DOHH2 (cell line): ENCODE results near the gene DCAF4.
"Not testable (repeated sequence)": the region's sequence is repeated elsewhere in the genome, so short reads cannot be mapped to it uniquely, and the experiment has no call there.

ENCODE experiments used
- H3F3A ChIP-seq: fragments of 200-600 bp; sonication (generic), shearing (Covaris generic); 2 replicates; pipeline ENCODE4 v1.6.0; 2016; ENCODE audit warnings: antibody characterized with exemption, mild to moderate bottlenecking; ENCODE audit not compliant: control insufficient read depth, insufficient read depth
- H3K27ac ChIP-seq: fragments of 200-600 bp; sonication (generic); 2 replicates; pipeline ENCODE4 v1.5.1; 2014; ENCODE audit warnings: low read depth, mild to moderate bottlenecking, low read length, moderate library complexity
- H3K27me3 ChIP-seq: fragments of 200-600 bp; sonication (generic); 2 replicates; pipeline ENCODE4 v1.6.1; 2014; ENCODE audit warnings: mild to moderate bottlenecking, low read length, mixed read lengths; ENCODE audit not compliant: control insufficient read depth
- H3K36me3 ChIP-seq: fragments of 200-600 bp; sonication (generic); 2 replicates; pipeline ENCODE4 v1.6.1; 2014; ENCODE audit warnings: mild to moderate bottlenecking, low read length, moderate library complexity, mixed read lengths; ENCODE audit not compliant: control insufficient read depth
- H3K4me1 ChIP-seq: fragments of 200-600 bp; sonication (generic); 2 replicates; pipeline ENCODE4 v1.6.1; 2014; ENCODE audit warnings: mild to moderate bottlenecking, low read length, mixed read lengths; ENCODE audit not compliant: control insufficient read depth
- H3K4me2 ChIP-seq: fragments of 200-600 bp; sonication (generic); 2 replicates; pipeline ENCODE4 v1.6.0; 2014; ENCODE audit warnings: mild to moderate bottlenecking, low read length, moderate library complexity
- H3K4me3 ChIP-seq: fragments of 200-600 bp; sonication (generic); 2 replicates; pipeline ENCODE4 v1.5.1; 2014; ENCODE audit warnings: mild to moderate bottlenecking, low read length, mixed read lengths
- H3K79me2 ChIP-seq: fragments of 200-600 bp; sonication (generic); 2 replicates; pipeline ENCODE4 v1.6.1; 2014; ENCODE audit warnings: mild to moderate bottlenecking, low read length, mixed read lengths; ENCODE audit not compliant: control insufficient read depth
- H3K9me2 ChIP-seq: fragments of 200-600 bp; sonication (generic); replicated peaks from 2 replicates; pipeline ENCODE4 v1.6.1; 2014; ENCODE audit warnings: mild to moderate bottlenecking, low read length, mixed read lengths; ENCODE audit not compliant: control insufficient read depth
- H3K9me3 ChIP-seq: fragments of 200-600 bp; sonication (generic); 2 replicates; pipeline ENCODE4 v1.6.1; 2014; ENCODE audit warnings: antibody characterized with exemption, low read length, mixed read lengths; ENCODE audit not compliant: control insufficient read depth, insufficient read depth
- H4K20me1 ChIP-seq: fragments of 200-600 bp; sonication (generic); 2 replicates; pipeline ENCODE4 v1.6.0; 2014; ENCODE audit warnings: low read depth, mild to moderate bottlenecking, antibody characterized with exemption, low read length, moderate library complexity; ENCODE audit not compliant: control insufficient read depth, insufficient read depth
- EZH2phosphoT487 ChIP-seq: fragments of 200-600 bp; sonication (generic); IDR thresholded peaks from 2 replicates; pipeline ENCODE4 v1.6.1; 2017; ENCODE audit warnings: borderline replicate concordance, mild to moderate bottlenecking, antibody characterized with exemption, low read length, moderate library complexity, mixed read lengths
- TF ChIP-seq, protein P1 (sequence below): fragments of 200-600 bp; sonication (generic); IDR thresholded peaks from one replicate; pipeline ENCODE4 v1.5.1; 2014; ENCODE audit warnings: antibody characterized with exemption, mild to moderate bottlenecking, low read depth, low read length; ENCODE audit not compliant: poor library complexity, severe bottlenecking

The DCAF4 gene

DNA sequence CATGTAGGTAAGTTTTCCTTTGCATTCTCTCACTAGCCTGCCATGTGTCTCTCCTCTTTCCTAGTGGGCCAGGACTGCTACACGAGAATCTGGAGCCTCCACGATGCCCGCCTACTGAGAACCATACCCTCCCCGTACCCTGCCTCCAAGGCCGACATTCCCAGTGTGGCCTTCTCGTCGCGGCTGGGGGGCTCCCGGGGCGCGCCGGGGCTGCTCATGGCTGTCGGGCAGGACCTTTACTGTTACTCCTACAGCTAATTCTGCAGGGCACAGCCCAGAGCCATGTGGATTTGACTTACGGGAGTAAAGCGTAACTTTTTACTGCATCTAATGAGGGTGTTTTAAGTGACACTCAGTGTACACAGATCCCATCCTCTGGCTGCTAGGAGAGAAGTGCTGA, 32.3 kb downstream of the DCAF4 start:
- Histone ChIP-seq H3K27ac (no peak overlapping the region), H3K27me3 (no peaks in the 10 kb centered on the region), H3F3A (no peaks in the 10 kb centered on the region), H3K4me2 (no peak overlapping the region), H3K4me3 (no peak overlapping the region), H3K79me2 (no peaks in the 10 kb centered on the region), H3K36me3 (peaks cover 37% of the 10 kb centered on the region), H3K9me3 (no peaks in the 10 kb centered on the region), H4K20me1 (no peaks in the 10 kb centered on the region), H3K9me2 (no peaks in the 10 kb centered on the region), H3K4me1 (no peaks in the 10 kb centered on the region)
- TF ChIP-seq, protein P1, sequence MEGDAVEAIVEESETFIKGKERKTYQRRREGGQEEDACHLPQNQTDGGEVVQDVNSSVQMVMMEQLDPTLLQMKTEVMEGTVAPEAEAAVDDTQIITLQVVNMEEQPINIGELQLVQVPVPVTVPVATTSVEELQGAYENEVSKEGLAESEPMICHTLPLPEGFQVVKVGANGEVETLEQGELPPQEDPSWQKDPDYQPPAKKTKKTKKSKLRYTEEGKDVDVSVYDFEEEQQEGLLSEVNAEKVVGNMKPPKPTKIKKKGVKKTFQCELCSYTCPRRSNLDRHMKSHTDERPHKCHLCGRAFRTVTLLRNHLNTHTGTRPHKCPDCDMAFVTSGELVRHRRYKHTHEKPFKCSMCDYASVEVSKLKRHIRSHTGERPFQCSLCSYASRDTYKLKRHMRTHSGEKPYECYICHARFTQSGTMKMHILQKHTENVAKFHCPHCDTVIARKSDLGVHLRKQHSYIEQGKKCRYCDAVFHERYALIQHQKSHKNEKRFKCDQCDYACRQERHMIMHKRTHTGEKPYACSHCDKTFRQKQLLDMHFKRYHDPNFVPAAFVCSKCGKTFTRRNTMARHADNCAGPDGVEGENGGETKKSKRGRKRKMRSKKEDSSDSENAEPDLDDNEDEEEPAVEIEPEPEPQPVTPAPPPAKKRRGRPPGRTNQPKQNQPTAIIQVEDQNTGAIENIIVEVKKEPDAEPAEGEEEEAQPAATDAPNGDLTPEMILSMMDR: no peak

DNA sequence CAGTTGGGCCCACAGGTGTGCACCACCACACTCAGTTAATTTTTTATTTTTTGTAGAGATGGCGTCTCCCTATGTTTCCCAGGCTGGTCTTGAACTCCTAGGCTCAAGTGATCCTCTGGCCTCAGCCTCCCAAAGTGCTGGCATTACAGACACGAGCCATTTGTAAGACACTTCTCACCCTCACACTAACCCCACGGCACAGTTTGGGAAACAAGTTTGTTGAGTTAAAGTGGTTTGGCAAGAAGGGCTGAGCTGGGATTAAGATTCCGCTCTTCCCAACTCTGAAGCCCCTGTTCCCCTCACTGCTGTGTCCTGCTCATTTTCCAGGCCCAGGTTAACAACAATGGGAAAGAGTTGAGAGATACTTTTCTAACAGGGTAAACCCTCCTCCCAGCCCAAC, 34.8 kb downstream of the DCAF4 start:
- not testable (repeated sequence) for H4K20me1 ChIP-seq, H3K27me3 ChIP-seq, H3K4me3 ChIP-seq, H3K9me2 ChIP-seq, H3K79me2 ChIP-seq, H3K9me3 ChIP-seq, H3F3A ChIP-seq, H3K4me2 ChIP-seq, H3K27ac ChIP-seq, H3K4me1 ChIP-seq
- H3K36me3 ChIP-seq: peaks cover 31% of the 10 kb centered on the region

DNA sequence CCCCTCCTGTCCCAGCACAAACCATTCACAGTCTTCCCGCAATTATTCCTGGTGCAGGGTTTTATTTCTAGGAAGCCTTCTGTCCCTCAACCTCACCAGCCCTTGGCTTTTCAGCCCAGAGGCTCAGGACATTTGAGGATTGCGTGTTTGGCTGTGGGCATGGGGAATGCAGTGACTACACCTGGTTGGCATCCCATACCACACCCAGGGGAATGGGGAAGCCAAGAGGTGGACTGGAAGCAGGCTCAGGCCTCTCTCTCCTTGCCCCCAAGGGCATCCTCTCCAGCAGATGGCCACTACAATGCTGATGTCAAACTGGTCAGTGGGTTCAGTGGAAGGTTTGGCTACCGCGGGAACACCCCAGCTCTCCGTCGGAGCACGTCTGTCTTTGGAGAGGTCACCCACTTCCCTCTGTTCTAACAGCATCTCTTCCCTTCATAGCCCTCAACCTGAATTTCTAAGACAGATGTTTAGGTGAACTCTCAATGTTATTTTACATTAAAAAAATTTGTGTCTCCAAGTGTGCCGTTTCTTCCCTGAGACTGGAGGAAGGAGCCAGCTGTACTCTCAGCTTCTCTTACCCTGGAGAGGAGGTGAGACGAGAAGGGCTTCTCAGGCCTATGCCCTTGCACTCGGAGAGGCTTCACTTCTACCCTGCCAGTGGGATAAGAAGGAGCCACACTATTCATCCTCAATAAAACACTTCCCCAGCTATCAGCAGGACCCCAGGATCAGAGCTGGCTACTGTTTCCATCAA, 35.5 kb downstream of the DCAF4 start:
- Histone ChIP-seq H3K27ac (no peak overlapping the region), H3K4me1 (no peaks in the 10 kb centered on the region), H4K20me1 (no peaks in the 10 kb centered on the region), H3K9me3 (no peaks in the 10 kb centered on the region), H3F3A (no peaks in the 10 kb centered on the region), H3K79me2 (no peaks in the 10 kb centered on the region), H3K36me3 (peaks cover 27% of the 10 kb centered on the region), H3K4me2 (no peak overlapping the region), H3K9me2 (no peaks in the 10 kb centered on the region), H3K27me3 (no peaks in the 10 kb centered on the region), H3K4me3 (no peak overlapping the region)
- TF ChIP-seq, protein P1: no peak
- no peak for TF ChIP-seq EZH2phosphoT487

DNA sequence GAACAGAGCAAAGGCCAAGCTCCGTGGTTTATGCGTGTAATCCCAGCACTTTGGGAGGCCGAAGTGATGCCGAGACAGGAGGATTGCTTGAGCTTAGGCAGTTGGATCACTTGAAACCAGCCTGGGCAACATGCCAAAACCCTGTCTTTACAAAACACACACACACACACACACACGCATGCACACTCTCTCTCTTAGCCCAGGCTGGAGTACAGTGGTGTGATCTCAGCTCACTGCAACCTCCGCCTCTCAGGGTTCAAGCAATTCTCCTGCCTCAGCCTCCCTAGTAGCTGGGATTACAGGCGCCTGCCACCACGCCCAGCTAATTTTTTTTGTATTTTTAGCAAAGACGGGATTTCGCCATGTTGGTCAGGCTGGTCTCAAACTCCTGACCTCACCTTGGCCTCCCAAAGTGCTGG, 36.1 kb downstream of the DCAF4 start:
- not testable (repeated sequence) for H3K27ac ChIP-seq, H3K9me3 ChIP-seq, H4K20me1 ChIP-seq, H3K9me2 ChIP-seq, H3K27me3 ChIP-seq, H3K4me1 ChIP-seq, H3K4me2 ChIP-seq, H3F3A ChIP-seq, H3K4me3 ChIP-seq, H3K79me2 ChIP-seq
- H3K36me3 ChIP-seq: peaks cover 25% of the 10 kb centered on the region
